Smooth muscle cell (in vitro differentiated cells): ENCODE results near the gene SCIMP. TPM values are rescaled to one million over a fixed set of nuclear protein-coding genes. Genes with fewer than 3 reads are reported as not detected.
"Not testable (repeated sequence)": the region's sequence is repeated elsewhere in the genome, so short reads cannot be mapped to it uniquely, and the experiment has no call there.

Experiments
- DNase-seq: peaks from one replicate; lab custom pipeline; 2025; ENCODE audit not compliant: unreplicated experiment; lab: John Stamatoyannopoulos, UW
- H2AFZ ChIP-seq: fragments of 200-600 bp; sonication (generic); 2 replicates; pipeline ENCODE4 v1.6.0; 2016; ENCODE audit warnings: antibody characterized with exemption, low read depth, mild to moderate bottlenecking
- H3F3A ChIP-seq: fragments of 200-600 bp; sonication (generic); 2 replicates; pipeline ENCODE4 v1.6.0; 2017; ENCODE audit warnings: antibody characterized with exemption, low read depth
- H3K27ac ChIP-seq: fragments of 200-600 bp; sonication (generic); 2 replicates; pipeline ENCODE4 v1.5.1; 2016; ENCODE audit warnings: low read depth, mild to moderate bottlenecking
- H3K27me3 ChIP-seq: fragments of 200-600 bp; sonication (generic); 2 replicates; pipeline ENCODE4 v1.6.1; 2016; ENCODE audit warnings: low read depth, mild to moderate bottlenecking
- H3K36me3 ChIP-seq: fragments of 200-600 bp; sonication (generic); 2 replicates; pipeline ENCODE4 v1.5.1; 2016; ENCODE audit warnings: low read depth
- H3K4me1 ChIP-seq: fragments of 200-600 bp; sonication (generic); 2 replicates; pipeline ENCODE4 v1.5.1; 2016; ENCODE audit warnings: low read depth
- H3K4me2 ChIP-seq: fragments of 200-600 bp; sonication (generic); 2 replicates; pipeline ENCODE4 v1.6.0; 2016; ENCODE audit warnings: mild to moderate bottlenecking
- H3K4me3 ChIP-seq: fragments of 200-600 bp; sonication (generic); 2 replicates; pipeline ENCODE4 v1.5.1; 2016; ENCODE audit warnings: mild to moderate bottlenecking
- H3K79me2 ChIP-seq: fragments of 200-600 bp; sonication (generic); 2 replicates; pipeline ENCODE4 v1.6.0; 2016; ENCODE audit warnings: low read depth, mild to moderate bottlenecking
- H3K9ac ChIP-seq: fragments of 200-600 bp; sonication (generic); 2 replicates; pipeline ENCODE4 v1.6.0; 2016; ENCODE audit warnings: low read depth
- H3K9me3 ChIP-seq: fragments of 200-600 bp; sonication (generic); replicated peaks from 2 replicates; pipeline ENCODE4 v1.5.1; 2016; ENCODE audit warnings: low read depth
- H4K20me1 ChIP-seq: fragments of 200-600 bp; sonication (generic); 2 replicates; pipeline ENCODE4 v1.6.0; 2016; ENCODE audit warnings: low read depth
- CTCF ChIP-seq: fragments of 200-600 bp; sonication (generic); IDR thresholded peaks from 2 replicates; pipeline ENCODE4 v1.5.1; 2017; ENCODE audit warnings: borderline replicate concordance, mild to moderate bottlenecking, antibody characterized with exemption; ENCODE audit not compliant: insufficient read depth, poor library complexity, severe bottlenecking
- whole genome bisulfite sequencing: methylation state at CpG from one replicate; pipeline ENCODE4 v1.1.7; 2016; ENCODE audit warnings: low lambda C conversion rate; 5-methylcytosine and 5-hydroxymethylcytosine counted together
- polyA plus RNA-seq: library from polyadenylated mRNA; unstranded; fragments of >200 nt; fragmentation: Nextera tagmentation; extraction: Ambion mirVana; gene quantifications from 2 replicates; pipeline ENCODE4 v1.2.1, GENCODE V29; 2016
- total RNA-seq: library from RNA; depleted of rRNA; stranded (reverse); fragments of >200 nt; gene quantifications from 2 replicates; pipeline ENCODE4 v1.2.3, GENCODE V29; 2014

Gene SCIMP
- total and polyA plus RNA-seq, 2 experiments from 2014 or later: 0.07 TPM; not detected in 1

- 62% methylated on average over 19 of the region's 22 CpGs for WGBS
- Histone ChIP-seq H2AFZ (no peak overlapping the region), H3K27me3 (no peaks in the 10 kb centered on the region), H3K9me3 (no peaks in the 10 kb centered on the region), H3K79me2 (no peaks in the 10 kb centered on the region), H4K20me1 (no peaks in the 10 kb centered on the region), H3K4me3 (no peak overlapping the region), H3K4me2 (no peak overlapping the region), H3K27ac (no peak overlapping the region), H3K4me1 (no peaks in the 10 kb centered on the region), H3K9ac (no peak overlapping the region), H3F3A (no peaks in the 10 kb centered on the region), H3K36me3 (no peaks in the 10 kb centered on the region)
- no peak for TF ChIP-seq CTCF
- DNase-seq: no peak
These were observed 14.3 kb upstream of the SCIMP start for GRCh38 chr17:5248821-5249479.

- Histone ChIP-seq H3K4me1 (no peaks in the 10 kb centered on the region), H3K9ac (no peak overlapping the region), H3K9me3 (no peaks in the 10 kb centered on the region), H3K79me2 (no peaks in the 10 kb centered on the region), H3F3A (no peaks in the 10 kb centered on the region), H2AFZ (no peak overlapping the region), H3K4me2 (no peak overlapping the region), H3K27me3 (no peaks in the 10 kb centered on the region), H3K4me3 (no peak overlapping the region), H3K27ac (no peak overlapping the region), H4K20me1 (no peaks in the 10 kb centered on the region), H3K36me3 (no peaks in the 10 kb centered on the region)
- TF ChIP-seq CTCF: no peak
- no peak for DNase-seq
- 95% methylated on average over 8 of the region's 8 CpGs for WGBS
These were observed 13.0 kb upstream of the SCIMP start for GRCh38 chr17:5247621-5248020.

DNA sequence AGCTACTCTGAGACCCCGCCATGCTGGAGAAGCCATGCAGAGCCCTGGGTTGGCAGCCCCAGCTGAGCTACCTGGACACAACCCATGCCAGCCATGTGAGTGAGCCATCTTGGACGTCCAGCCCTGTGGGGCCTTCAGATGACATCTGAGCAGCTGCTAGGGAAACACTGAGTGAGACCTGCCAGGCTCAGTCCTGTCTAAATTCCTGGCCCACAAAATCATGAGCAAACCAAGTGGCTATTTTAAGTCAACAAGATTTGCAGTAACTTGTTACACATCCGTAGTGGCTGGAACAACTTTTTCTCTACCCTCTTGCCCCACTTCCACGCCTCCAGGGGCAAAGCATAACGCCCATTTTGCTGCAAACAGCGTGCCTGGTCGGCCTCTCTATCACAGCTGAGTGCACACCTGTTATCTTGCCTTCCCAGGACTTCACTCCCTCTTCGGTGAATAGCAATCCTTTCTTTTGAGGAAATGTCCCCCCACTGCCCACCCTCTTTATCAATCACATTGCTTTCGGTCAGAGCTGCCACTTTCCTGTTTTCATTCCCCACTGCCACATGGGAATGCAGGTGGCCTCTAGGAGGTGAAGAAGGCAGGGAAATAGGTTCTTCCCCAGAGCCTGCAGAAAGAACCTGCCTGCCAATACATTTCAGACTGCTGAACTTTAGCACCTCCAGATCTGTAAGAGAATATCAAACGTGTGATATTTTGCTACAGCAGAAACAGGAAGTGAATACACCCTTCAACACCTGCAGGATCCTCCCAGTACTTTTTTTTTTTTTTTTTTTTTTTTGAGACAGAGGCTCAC, 7.4 kb upstream of the SCIMP start:
- Histone ChIP-seq H2AFZ (no peak overlapping the region), H3K79me2 (no peaks in the 10 kb centered on the region), H3K4me1 (no peaks in the 10 kb centered on the region), H3F3A (no peaks in the 10 kb centered on the region), H3K27ac (no peak overlapping the region), H3K4me2 (no peak overlapping the region), H3K9me3 (no peaks in the 10 kb centered on the region), H3K36me3 (no peaks in the 10 kb centered on the region), H3K4me3 (no peak overlapping the region), H3K9ac (no peak overlapping the region), H4K20me1 (no peaks in the 10 kb centered on the region), H3K27me3 (no peaks in the 10 kb centered on the region)
- TF ChIP-seq CTCF: no peak
- DNase-seq: no peak
- 76% methylated on average over 10 of the region's 10 CpGs for WGBS

DNA sequence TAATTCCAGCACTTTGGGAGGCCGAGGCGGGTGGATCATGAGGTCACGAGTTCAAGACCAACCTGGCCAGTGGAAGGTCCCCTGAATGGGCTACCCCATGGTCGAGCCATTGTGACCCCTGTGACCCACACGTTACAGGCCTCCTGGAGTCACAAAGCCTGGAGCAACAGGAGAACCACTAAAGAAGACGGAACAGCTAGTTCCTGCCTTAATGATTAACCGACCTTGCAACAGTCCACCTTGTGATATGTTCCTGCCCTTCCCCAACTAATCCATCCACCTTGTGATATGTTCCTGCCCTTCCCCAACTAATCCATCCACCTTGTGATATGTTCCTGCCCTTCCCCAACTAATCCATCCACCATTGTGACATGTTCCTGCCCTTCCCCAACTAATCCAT, 5.1 kb upstream of the SCIMP start:
- H3K4me1 ChIP-seq, H3K27me3 ChIP-seq, H3K79me2 ChIP-seq, H3K9ac ChIP-seq, H3K36me3 ChIP-seq, DNase-seq, H2AFZ ChIP-seq, H3F3A ChIP-seq, H3K27ac ChIP-seq, H3K4me3 ChIP-seq, H4K20me1 ChIP-seq, H3K9me3 ChIP-seq, H3K4me2 ChIP-seq: not testable (repeated sequence)
- 76% methylated on average over 7 of the region's 7 CpGs for WGBS
